Parathyroid adenoma (tissue), 2 donors: Measurements from ENCODE around the gene DEDD.

ENCODE experiments used
- H2AFZ ChIP-seq: fragments of 300-600 bp; sonication (generic); one replicate; pipeline ENCODE4 v1.7.0; 2017; ENCODE audit warnings: antibody characterized with exemption, mild to moderate bottlenecking
- H3K27ac ChIP-seq: fragments of 300-600 bp; sonication (generic); one replicate; pipeline ENCODE4 v1.7.0; 2017
- H3K27me3 ChIP-seq: fragments of 300-600 bp; sonication (generic); one replicate; pipeline ENCODE4 v1.7.0; 2017; ENCODE audit warnings: low read length; ENCODE audit not compliant: control insufficient read depth, insufficient read depth
- H3K36me3 ChIP-seq: fragments of 300-600 bp; sonication (generic); one replicate; pipeline ENCODE4 v1.7.0; 2017; ENCODE audit warnings: low read length; ENCODE audit not compliant: control insufficient read depth, insufficient read depth
- H3K4me1 ChIP-seq: fragments of 300-600 bp; sonication (generic); one replicate; pipeline ENCODE4 v1.7.0; 2017; ENCODE audit warnings: control low read depth
- H3K4me2 ChIP-seq: fragments of 300-600 bp; sonication (generic); one replicate; pipeline ENCODE4 v1.7.0; 2017; ENCODE audit warnings: low read length
- H3K4me3 ChIP-seq: fragments of 300-600 bp; sonication (generic); one replicate; pipeline ENCODE4 v1.7.0; 2017; ENCODE audit warnings: low read depth, low read length
- H3K79me2 ChIP-seq: fragments of 300-600 bp; sonication (generic); one replicate; pipeline ENCODE4 v1.7.0; 2017; ENCODE audit warnings: control low read depth
- H3K9ac ChIP-seq: fragments of 300-600 bp; sonication (generic); one replicate; pipeline ENCODE4 v1.7.0; 2017; ENCODE audit warnings: mild to moderate bottlenecking
- H3K9me3 ChIP-seq: fragments of 300-600 bp; sonication (generic); one replicate; pipeline ENCODE4 v1.7.0; 2017; ENCODE audit warnings: low read length; ENCODE audit not compliant: control insufficient read depth
- TF ChIP-seq, protein P1 (sequence below): fragments of 300-600 bp; sonication (generic); IDR thresholded peaks from one replicate; pipeline ENCODE4 v1.7.0; 2017; ENCODE audit warnings: antibody characterized with exemption, mild to moderate bottlenecking
- donor health status: primary hyperparathyroidism.

Gene DEDD

DNA sequence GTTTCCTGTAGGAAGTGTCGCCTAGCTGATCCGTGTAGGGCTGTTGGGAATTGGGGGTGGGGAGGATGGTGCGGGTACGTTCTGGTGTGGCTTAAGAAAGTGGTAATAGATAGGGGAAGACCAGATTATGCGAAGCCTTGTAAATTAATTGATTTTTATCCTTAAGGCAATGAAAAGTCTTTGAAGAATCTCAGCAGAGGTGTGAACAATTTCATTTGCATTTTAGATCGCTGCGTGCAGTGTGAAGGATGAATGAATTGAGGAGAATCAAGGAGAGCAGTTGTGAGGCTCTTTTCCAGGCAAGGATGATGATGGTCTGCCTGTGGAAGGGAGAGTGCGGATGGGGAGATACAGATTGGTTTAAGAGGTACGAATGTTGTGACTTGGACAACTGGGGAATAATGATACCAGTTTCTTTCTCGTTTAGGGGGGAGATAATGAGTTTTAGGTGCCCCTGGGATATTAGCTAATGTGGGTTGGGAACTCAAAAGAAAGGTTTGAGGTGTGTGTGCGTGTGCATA, 813 bp upstream of the DEDD start:
- no peaks in the 10 kb centered on the region for H3K9me3 ChIP-seq
- H3K36me3 ChIP-seq: no peaks in the 10 kb centered on the region
- no peaks in the 10 kb centered on the region for H3K79me2 ChIP-seq
- peak overlapping the region; percentile 99 for H3K27ac ChIP-seq
- TF ChIP-seq, protein P1, sequence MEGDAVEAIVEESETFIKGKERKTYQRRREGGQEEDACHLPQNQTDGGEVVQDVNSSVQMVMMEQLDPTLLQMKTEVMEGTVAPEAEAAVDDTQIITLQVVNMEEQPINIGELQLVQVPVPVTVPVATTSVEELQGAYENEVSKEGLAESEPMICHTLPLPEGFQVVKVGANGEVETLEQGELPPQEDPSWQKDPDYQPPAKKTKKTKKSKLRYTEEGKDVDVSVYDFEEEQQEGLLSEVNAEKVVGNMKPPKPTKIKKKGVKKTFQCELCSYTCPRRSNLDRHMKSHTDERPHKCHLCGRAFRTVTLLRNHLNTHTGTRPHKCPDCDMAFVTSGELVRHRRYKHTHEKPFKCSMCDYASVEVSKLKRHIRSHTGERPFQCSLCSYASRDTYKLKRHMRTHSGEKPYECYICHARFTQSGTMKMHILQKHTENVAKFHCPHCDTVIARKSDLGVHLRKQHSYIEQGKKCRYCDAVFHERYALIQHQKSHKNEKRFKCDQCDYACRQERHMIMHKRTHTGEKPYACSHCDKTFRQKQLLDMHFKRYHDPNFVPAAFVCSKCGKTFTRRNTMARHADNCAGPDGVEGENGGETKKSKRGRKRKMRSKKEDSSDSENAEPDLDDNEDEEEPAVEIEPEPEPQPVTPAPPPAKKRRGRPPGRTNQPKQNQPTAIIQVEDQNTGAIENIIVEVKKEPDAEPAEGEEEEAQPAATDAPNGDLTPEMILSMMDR: no peak
- peak overlapping the region; percentile 86 for H3K4me3 ChIP-seq
- peaks cover 4% of the 10 kb centered on the region for H3K4me1 ChIP-seq
- H3K9ac ChIP-seq: no peak overlapping the region
- H2AFZ ChIP-seq: peak overlapping the region; percentile 84
- peak overlapping the region; percentile 85 for H3K4me2 ChIP-seq
- no peaks in the 10 kb centered on the region for H3K27me3 ChIP-seq

DNA sequence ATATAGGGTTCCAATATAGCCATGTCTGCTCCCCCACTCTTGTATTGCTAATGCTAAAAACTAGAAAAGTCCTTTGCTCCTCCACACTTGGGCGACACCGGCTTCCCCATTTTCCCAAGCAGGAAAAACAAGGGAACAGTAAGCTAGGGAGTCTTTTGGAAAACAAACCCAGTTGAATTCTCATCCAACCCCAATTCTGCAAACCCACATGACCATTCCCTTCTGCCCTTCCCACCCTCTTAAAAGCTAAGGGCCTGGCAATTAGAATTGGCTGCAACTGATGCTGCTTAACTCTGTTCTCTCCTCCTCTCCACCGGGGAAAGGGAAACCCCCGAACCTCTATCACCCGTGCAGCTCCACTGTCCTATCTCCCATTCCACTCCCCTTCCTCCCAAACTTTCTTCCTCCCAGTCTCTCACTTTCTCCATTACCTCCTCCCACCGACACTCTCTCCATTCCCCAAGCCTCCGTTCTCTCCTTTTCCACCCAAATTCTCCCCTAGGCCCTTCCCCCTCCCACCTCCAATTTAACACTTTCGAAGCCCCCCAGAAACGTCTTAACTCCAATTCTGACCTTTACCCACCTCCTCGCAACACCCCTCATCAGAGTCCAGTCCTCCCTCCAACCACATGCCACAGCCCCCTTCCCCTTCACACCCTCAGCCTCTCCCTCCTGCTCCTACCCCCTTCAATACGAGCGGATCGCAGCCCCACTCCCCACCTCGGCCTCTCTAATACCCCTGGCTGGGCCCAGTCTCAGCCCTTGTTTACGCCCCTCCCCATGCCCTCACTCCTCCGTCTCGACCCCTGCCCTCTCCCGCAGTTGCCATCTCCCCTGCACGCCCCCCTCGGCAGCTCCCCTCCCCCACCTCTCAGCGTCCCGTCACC, 701 bp downstream of the DEDD start:
- H3K9ac ChIP-seq: peak overlapping the region; percentile 87
- H3K27ac ChIP-seq: peak overlapping the region; percentile 99
- TF ChIP-seq, protein P1: no peak

DNA sequence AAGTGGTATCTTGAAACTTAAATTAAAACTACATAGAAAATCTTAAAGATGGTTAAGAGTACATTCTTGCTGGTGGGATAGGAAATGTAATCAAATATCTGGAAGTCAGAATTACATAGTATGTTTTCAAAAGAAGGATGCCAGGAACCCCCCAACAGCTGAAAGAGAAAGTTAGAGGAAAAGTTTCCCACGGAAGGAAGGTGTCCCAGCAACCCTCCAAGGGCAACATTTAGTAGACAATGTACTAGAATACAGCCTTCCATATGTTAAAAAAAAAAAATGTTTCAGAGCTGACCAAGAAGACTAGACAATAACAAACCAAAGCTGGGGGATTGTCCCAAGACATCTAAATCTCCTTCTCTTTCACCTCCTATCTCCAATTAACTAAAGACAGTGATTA, 2.2 kb downstream of the DEDD start:
- Histone ChIP-seq H3K4me3 (no peak overlapping the region), H2AFZ (no peak overlapping the region), H3K4me1 (peaks cover 4% of the 10 kb centered on the region), H3K27me3 (no peaks in the 10 kb centered on the region), H3K4me2 (no peak overlapping the region), H3K27ac (peak overlapping the region; percentile 24), H3K36me3 (no peaks in the 10 kb centered on the region), H3K79me2 (no peaks in the 10 kb centered on the region), H3K9me3 (no peaks in the 10 kb centered on the region), H3K9ac (no peak overlapping the region)
- TF ChIP-seq, protein P1: no peak

More for the DNA sequence above, 701 bp downstream of the DEDD start:
- Histone ChIP-seq H2AFZ (peak overlapping the region; percentile 84), H3K4me3 (peak overlapping the region; percentile 86), H3K4me2 (peak overlapping the region; percentile 85), H3K36me3 (no peaks in the 10 kb centered on the region), H3K9me3 (no peaks in the 10 kb centered on the region), H3K27me3 (no peaks in the 10 kb centered on the region), H3K4me1 (peaks cover 4% of the 10 kb centered on the region), H3K79me2 (no peaks in the 10 kb centered on the region)

DNA sequence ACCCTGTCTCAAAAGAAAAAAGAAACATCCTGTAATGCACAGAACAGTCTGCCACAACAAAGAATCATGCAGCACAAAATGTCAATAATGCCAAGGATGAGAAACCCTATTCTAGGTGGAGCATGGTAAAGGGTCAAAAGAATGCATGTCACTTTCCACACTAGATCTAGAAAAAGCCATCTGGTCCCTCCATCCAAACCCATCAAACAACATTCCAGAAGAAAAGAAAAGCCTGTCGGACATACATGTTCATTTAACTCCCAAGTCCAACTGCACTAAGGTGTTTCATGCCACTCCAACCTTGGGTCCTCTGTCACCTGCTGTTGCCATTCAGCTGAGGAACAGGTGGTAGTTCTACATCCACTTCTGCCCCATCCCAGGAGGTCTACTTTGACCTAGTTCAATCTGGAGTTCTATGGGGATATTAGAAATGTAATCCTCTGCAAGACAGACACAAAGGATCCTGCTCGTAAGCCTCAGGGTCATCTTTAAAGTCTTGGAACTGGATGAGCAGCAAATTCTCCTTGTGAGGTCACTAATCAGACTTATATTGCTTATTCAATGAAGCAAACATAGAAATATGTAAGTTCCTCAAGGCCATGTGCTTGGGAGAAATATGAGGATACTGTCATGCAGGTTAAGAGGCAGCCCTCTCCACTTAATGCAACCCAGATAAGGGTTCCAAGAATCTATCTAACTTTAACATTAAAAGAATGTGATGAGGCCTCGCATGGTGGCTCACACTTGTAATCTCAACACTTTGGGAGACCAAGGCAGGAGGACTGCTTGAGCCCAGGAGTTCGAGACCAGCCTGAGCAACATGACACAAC, 3.7 kb downstream of the DEDD start:
- Histone ChIP-seq H3K9ac (no peak overlapping the region), H3K27ac (no peak overlapping the region), H3K4me3 (no peak overlapping the region), H3K27me3 (no peaks in the 10 kb centered on the region), H3K9me3 (no peaks in the 10 kb centered on the region), H3K79me2 (no peaks in the 10 kb centered on the region), H2AFZ (no peak overlapping the region), H3K4me1 (peaks cover 4% of the 10 kb centered on the region), H3K4me2 (no peak overlapping the region), H3K36me3 (no peaks in the 10 kb centered on the region)
- TF ChIP-seq, protein P1: no peak
